Measurements from ENCODE around the gene NKAPD1.
"Not testable (repeated sequence)": the region's sequence is repeated elsewhere in the genome, so short reads cannot be mapped to it uniquely, and the experiment has no call there.

NKAPD1 gene

DNA sequence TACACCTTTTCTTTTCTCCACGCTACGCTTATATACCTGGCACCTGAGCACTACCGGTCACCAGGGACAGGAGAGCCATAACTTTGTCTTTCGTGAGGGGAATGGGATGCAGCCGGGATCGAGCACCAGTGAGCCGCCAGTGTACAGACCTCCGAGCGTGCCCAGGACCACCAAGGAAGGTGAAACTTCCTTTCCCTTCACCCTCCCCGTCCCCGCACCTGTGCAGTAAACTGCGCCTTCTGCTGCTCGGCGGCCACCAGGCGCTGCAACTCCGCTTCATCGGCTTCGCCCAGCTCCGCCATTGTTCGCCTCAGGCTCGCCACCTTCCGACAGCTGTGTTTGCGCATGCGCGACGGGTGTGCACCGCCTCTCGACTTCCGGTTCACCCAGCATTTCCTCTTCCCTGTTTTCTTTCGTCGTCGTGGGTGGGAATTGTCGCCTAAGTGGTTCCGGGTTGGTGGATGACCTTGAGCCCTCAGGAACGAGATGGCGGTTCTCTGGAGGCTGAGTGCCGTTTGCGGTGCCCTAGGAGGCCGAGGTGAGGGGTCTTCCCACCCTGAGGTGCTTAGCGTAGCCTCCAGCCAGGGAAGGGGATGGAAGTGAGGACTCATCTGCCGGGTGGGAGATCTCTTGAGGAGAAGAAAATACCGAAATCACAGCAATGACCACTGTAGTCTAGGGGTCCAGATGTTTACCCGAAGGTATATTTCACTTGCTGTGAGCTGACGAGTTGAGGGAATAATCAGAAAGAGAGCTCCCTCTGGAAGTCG is 12.5 kb downstream of the NKAPD1 start, which contains the start of the genes SDHD and TIMM8B:
TSS of gene SDHD (plus strand) at position 452 of the 770 bp plus-strand sequence. CDS start at position 487, 35 bp downstream.
TSS of gene TIMM8B (minus strand) at position 335 of the 770 bp plus-strand sequence. CDS start at position 302, 33 bp downstream.
- DNase-seq (ENCODE audit: low read depth in 2 of 2, low spot score in 1 of 2) = peak; percentile 83 to 92

DNA sequence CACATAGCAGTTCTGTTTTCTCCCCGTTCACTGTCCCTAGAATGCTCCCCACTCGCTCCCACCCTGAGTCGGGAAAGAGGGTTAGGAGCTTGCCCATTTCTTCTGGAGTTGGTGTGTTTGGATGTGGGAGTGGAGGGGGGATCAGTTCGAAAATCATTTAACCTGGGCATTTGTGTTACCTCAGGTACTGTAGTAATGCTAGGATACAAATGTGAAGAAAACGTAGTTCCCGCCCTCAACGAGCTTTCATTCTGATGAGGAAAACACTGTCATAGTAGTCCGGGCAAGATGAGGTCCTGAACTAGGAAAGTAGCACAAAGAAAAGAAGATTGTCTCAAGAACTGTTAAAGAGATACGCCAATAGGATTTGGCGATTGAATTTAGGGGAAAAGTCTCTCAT is 13.1 kb downstream of the NKAPD1 start:
- DNase-seq (ENCODE audit: low read depth in 2 of 2, low spot score in 1 of 2) = no peak

DNA sequence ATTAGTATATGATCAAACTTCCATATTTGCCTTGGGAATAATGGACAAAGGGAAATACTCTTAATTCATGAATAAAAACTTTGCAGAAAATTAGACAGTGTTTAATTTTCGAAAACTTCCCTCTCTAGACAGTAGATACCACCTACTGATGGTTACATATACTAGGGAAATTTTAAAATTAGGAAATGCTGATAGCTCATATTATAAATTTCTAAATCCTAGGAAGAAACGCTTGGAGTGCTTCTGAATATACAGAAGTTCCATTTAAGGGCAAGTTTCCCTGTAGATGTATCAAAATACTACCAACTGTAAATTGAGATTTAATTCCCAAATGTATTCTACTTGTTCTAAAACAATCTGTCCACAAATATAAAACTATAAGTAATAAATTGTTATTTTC is 21.2 kb downstream of the NKAPD1 start:
- DNase-seq (ENCODE audit: low read depth in 2 of 2, low spot score in 1 of 2) = not testable (repeated sequence)

DNA sequence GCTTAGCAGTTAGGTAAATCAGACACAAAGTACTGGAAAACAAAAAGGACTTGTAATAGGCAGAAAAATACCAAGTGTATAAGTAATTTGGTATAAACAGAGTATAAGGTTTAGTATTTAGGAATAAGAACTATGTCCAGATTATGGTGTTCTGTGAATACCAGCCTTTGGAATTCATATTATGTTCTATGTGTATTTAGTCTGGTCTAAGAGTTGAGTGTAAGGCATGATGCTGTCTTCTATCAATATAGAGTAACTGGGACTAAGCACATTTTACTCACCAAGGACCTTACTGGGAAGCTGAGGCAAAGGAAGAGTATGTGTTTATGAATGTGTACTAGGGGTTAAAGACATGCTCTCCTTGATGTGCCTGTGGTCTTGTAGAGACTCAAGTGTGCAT is 22.1 kb downstream of the NKAPD1 start:
- DNase-seq (ENCODE audit: low read depth in 2 of 2, low spot score in 1 of 2) = no peak

DNA sequence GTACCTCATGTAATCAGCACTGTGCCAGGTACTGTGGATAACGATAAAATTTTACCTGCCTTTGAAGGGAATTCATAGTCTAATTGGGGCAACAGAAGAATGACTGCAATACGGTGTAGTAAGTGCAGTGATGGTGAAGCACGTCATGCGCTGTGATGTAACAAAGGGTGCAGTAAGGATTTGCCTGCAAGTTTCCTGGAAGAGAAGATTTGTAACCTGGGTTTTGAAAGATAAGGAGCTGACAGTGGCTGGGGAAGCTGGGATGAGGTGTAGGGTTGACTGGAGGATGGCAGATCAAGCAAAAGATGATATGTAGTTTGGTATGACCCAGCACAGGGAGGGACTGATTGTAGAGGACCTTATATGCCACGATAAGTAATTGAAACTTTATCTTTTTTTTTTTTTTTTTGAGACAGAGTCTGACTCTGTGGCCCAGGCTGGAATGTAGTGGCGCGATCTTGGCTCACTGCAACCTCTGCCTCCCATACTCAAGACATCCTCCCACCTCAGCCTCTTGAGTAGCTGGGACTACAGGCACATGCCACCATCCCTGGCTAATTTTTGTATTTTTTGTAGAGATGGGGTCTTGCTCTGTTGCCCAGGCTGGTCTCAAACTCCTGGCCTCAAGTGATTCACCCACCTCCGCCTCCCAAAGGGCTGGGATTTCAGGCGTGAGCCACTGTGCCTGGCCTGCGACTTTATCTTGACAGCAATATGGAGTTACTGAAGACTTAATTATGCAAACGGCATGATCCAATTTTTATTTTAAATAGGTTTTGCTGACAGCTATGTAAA is 23.8 kb downstream of the NKAPD1 start:
- no peak for DNase-seq (ENCODE audit: low read depth in 2 of 2, low spot score in 1 of 2)

DNA sequence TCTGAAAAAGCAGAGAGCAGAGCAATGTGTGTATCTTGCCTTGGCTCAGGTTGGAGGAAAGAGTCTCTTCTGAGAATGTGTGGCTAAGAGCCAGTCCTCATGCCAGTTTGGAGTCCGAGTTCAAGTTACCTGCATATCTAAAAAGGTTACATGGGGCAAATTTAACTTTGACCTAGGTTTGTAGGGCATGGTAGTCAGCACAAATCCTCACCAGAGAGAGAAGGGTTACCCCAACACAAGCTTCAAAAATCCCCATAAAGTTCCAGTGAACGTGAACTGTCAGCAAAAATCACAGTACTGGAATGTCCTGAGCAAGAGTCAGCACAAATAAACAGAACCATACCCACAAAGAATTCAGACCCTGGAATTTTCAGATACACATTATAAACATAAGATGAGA is 26.4 kb downstream of the NKAPD1 start:
- no peak for DNase-seq (ENCODE audit: low read depth in 2 of 2, low spot score in 1 of 2)

DNA sequence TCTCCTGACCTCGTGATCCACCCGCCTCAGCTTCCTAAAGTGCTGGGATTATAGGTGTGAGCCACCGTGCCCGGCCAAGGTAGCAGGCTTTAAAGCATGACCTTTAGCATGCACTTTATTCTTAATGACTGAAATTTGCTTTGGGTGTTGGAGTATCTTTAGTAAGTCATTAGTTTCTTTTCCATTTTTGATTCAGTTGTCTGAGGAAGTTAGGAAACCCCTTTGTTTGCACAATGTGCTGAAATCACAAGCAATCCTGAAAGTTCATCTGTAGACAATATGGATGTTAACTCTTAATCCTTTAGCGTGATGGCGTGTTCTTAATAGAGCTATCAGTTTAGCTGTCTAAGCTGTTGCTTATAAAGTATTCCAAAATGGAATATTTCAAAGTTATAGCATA is 29.3 kb downstream of the NKAPD1 start:
- no peak for DNase-seq (ENCODE audit: low read depth in 2 of 2, low spot score in 1 of 2)

DNA sequence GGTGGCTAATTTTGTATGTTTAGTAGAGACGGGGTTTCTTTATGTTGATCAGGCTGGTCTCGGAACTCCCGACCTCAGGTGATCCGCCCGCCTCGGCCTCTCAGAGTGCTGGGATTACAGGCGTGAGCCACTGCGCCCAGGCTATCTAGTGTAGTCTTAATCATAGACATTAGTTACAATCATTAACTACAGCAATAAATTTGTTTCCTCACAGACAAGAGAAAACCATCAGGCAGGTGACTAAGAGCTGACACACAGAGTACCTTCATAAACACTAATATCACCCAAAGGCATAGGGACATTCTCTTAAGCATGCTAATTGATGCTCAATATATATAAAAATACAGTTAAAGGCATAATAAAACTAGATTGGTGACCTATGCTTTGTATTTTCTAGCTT is 32.0 kb downstream of the NKAPD1 start:
- no peak for DNase-seq (ENCODE audit: low read depth in 2 of 2, low spot score in 1 of 2)

DNA sequence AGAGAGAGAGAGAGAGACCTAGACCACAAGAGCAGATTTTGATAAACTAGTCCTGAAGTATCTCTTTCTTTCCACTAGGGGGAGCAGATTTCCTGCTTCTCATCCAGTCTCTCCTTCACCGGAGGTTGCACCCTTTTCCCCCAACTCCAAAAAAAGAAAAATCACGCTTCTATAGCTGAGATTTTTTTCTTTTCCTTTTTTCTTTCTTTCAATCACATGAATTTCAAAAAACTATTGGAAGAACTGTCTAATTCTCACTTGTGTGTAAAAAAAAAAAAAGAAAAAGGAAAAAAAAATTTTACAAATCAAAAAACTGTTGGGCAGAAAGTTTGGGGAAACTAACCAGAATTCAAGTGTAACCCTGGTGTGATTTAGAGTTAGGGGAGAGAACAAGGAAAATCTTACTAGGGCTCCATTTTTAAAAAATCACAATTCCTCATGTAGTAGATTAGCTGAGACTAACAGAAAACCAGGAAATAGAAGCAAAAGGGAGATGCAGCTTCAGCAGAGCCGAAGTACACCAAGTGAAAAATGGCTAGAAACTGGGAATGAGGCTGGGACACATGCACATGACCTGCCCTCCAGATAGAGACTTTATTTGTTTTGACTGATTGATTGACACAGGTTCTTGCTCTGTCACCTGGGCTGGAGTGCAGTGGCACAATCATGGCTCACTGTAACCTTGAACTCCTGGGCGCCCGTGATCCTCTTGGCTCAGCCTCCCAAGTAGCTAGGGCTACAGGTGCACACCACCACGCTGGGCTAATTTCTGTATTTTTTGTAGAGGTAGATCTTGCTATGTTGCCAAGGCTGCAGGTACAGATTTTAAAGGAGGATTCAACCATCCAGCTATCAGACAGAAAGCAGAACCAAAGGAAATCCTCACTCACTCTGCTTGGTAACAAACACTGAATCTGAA is 39.7 kb downstream of the NKAPD1 start:
- no peak for DNase-seq (ENCODE audit: low read depth in 2 of 2, low spot score in 1 of 2)

DNA sequence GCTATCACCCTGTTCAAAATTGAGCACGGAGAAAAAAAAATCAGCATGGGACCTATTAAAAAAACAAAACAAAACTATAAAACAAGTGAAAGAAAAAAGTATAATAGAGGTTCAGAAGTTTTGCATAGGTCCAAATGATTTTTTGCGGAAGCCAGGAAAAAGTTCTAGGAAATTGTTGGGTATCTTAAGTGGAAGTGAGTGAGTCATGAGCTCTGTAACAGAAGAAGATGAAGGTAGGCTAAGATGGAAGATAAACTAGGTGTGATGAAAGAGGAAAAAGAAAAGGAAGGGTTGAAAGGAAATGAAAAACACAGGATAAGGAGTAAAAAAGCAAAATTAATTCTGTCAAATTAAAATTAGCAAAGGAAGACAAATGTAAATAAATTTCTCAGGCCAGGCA is 40.4 kb downstream of the NKAPD1 start:
- DNase-seq (ENCODE audit: low read depth in 2 of 2, low spot score in 1 of 2) = no peak

DNA sequence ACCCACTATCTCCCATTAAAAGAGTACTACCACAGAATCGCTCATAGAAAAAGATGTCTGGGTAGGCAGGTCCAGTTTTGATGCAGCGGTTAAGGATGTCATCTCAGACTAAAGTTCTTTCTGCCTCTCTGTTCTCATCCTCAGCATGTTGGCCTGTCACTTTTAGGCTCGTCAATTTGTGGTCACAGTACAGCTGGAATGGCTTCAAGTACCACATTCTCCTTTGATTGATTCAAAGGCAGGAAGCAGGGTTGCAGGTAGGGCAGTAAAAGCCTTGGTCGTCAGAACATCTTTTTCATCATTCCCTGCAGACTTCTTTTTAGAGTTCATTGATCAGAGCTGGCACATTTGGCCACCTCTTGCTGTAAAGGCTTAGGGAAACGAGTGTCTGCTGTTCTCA is 41.3 kb downstream of the NKAPD1 start:
- DNase-seq (ENCODE audit: low read depth in 2 of 2, low spot score in 1 of 2) = no peak

DNA sequence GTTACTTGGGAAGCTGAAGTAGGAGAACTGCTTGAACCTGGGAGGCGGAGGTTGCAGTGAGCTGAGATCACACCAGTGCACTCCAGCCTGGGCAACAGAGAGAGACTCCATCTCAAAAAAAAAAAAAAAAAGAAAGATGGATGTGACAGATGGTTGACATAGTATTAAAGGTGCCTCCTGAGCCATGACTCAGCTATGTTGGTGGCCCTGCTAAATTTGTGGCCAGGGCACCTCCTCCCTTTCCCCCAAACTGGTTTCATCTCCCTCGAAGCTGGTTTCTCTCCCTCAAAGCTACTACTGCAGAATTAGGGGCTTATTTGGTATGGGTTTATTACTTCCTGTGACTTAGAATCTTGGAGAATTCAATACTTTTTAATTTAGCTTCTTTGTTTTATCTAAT is 44.1 kb downstream of the NKAPD1 start:
- DNase-seq (ENCODE audit: low read depth in 2 of 2, low spot score in 1 of 2) = no peak

DNA sequence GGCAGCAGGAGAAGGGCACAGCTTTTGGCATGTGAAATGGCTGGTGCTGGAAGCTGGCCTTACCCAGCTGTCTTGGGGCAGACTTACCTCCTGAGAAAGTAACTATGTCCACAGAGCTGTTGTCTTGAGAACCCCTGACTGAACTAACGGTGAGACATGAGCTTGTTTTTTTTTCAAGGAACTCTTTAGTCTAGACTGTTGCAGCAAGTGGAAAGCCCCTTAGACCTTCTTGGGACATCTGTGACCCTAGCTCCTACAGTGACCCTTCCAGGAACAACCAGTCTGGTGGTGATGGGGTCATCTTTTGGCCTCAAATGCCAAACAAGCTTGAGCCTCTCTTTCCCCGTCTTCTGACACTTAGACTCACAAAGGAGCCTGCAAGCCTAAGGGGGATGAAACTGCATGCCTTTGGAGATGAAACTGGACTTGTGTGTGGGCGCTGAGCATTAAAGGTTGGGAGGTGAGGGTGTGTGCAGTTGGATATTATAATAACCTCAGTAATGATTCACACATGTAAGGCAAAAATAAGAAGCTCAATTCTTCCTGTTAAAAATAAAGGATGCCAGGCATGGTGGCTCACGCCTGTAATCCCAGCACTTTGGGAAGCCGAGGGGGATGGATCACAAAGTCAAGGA is 48.0 kb downstream of the NKAPD1 start:
- no peak for DNase-seq (ENCODE audit: low read depth in 2 of 2, low spot score in 1 of 2)

DNA sequence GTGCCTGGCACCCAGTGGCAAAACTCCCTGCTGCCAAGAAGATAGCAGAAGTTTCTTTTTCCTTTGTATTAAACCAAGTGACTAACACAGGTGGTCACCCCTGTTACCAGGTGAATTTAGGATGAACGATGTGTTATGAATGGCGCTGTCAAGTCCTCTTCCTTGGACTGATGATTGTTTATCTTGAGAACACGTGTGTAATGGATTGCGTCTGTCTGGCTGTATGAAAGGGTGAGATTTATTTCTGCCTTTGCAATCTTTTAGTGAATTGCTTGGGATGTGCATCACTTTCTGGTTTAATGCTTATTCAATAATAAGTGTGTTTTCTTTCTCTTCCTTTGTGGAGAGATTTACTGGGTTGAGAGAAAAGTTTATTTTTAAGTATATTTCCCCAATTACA is 49.0 kb downstream of the NKAPD1 start:
- DNase-seq (ENCODE audit: low read depth in 2 of 2, low spot score in 1 of 2) = no peak

DNA sequence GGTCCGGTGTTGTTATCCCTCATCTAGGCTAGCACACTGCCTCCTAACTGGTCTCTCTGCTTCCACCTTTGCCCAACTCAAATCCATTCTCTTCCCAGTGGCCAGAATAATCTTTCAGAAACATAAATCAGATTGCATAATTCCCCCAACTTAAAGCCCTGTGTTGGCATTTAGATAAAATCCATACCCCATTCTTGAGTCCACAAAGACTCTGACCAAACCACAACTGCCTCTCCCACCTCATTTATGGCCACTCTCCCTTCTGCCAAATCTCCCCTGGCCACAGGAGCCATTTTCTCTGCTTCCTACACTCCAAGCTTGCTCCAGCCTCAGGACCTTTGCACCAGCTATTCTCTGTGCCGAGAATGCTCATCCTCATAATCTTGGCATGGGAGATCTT is 53.0 kb downstream of the NKAPD1 start:
- DNase-seq (ENCODE audit: low read depth in 2 of 2, low spot score in 1 of 2) = no peak

DNA sequence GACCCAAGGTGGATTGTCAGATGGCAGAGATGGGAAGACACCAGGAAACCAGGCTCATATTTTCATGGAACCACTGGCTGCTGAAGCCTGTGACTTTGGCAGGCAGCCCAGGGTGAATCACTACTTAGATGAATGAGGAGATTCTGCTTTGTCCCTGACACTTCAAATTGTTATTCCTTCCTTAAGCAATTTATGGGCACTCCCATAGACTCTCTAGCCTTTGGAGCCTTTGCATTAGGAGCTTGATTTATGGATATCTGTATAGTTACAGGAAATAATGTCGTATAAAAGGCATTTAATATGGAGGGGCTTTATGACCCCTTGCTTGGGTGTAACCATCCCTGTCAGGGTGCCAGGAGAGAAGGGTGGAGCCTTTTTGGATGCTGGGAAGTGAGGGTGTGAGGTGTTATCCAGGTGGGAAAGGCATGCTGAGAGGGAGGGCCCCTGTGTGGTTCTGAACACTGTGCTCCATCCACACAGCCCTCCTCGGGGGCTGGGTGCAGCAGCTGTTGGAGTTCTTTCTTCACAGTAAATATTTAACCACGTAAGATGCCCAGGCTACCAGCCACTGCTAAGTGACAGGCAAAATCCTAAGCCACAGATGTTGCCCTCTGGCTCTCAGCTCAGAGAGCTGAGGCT is 54.5 kb downstream of the NKAPD1 start:
- DNase-seq (ENCODE audit: low read depth in 2 of 2, low spot score in 1 of 2) = no peak

DNA sequence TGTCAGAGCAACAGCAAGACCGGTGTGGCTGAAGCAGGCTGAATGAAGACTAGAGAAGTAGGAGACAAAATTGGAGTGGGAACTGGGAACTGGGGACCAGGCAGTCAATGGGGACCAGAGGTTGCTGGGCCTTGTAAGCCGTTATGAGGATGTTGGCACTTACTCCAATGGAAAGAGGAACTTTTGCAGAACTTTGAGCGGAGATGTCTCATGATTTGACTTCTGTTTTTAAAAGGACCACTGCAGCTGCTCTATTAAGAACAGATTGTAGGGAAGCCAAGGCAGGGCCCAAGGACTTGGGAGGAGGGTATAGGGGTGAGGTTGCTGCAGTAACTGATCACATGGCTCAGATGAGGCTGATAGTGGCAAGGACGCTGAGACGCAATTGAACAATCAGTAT is 55.6 kb downstream of the NKAPD1 start:
- no peak for DNase-seq (ENCODE audit: low read depth in 2 of 2, low spot score in 1 of 2)

DNA sequence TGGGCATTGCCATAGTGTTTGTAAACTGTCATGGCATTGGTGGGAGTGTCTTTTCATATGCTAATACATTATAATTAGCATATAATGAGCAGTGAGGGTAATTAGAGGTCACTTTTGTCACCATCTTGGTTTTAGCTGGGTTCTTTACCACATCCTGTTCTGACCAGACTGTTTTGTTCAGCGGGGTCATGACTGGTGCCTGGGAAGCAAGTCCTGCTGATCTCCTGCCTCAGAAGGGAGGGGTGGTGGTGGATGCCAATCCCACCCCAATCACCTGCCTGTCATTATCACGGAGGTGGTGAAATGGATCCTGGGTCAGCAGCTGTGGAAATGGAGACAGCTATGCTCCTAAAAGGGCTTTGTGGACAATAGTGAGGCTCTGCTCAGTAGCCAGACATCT is 58.6 kb downstream of the NKAPD1 start:
- DNase-seq (ENCODE audit: low read depth in 2 of 2, low spot score in 1 of 2) = no peak

DNA sequence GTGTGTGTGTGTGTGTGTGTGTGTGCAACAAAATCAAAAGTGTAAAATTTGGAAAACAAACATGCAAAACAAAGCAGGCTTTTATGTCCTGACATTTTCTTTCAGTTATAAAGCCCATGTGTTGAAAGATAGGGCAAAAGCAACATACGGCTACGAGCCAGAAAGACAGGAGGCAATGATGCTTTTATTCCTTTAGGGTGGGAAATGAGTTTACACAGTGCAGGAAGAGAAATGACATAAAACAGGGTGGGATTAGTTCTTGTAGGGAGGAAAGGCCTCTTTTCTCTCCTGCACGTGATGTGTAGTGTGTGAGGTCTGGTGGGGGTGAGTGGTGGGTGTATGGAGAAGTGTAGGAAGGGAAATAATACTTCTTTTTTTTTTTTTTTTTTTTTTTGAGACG is 60.4 kb downstream of the NKAPD1 start:
- no peak for DNase-seq (ENCODE audit: low read depth in 2 of 2, low spot score in 1 of 2)
